ENCODE data around the gene WDTC1. TPM values are rescaled to one million over a fixed set of nuclear protein-coding genes. Genes with fewer than 3 reads are reported as not detected.

WDTC1 gene
- total and polyA plus RNA-seq, 2 experiments from 2014 or later: 3.8 to 14.0 TPM

DNA sequence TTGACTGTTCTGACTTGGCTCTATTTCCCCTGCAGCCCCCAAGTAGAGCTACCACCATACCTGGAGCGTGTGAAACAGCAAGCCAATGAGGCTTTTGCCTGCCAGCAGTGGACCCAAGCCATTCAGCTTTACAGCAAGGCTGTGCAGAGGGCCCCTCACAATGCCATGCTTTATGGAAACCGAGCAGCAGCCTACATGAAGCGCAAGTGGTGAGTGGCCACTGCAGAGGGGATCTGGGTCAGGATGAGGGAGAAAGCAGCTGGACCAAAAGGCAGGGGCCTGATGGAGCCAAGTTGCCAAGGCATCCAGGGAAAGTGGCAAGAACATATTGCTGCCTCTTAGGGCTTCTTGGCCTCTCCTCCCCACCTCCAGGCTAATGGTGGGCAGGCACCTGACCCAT, 63.5 kb downstream of the WDTC1 start (continued):
- TF ChIP-seq POLR2AphosphoS5 (IDR thresholded peaks at IDR 0.05; ENCODE audit: low read depth) (no peak), JUNB (IDR thresholded peaks at IDR 0.05; ENCODE audit: unreplicated experiment) (no peak)
- TF ChIP-seq, protein P1, sequence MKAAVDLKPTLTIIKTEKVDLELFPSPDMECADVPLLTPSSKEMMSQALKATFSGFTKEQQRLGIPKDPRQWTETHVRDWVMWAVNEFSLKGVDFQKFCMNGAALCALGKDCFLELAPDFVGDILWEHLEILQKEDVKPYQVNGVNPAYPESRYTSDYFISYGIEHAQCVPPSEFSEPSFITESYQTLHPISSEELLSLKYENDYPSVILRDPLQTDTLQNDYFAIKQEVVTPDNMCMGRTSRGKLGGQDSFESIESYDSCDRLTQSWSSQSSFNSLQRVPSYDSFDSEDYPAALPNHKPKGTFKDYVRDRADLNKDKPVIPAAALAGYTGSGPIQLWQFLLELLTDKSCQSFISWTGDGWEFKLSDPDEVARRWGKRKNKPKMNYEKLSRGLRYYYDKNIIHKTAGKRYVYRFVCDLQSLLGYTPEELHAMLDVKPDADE (IDR thresholded peaks at IDR 0.05): no peak

DNA sequence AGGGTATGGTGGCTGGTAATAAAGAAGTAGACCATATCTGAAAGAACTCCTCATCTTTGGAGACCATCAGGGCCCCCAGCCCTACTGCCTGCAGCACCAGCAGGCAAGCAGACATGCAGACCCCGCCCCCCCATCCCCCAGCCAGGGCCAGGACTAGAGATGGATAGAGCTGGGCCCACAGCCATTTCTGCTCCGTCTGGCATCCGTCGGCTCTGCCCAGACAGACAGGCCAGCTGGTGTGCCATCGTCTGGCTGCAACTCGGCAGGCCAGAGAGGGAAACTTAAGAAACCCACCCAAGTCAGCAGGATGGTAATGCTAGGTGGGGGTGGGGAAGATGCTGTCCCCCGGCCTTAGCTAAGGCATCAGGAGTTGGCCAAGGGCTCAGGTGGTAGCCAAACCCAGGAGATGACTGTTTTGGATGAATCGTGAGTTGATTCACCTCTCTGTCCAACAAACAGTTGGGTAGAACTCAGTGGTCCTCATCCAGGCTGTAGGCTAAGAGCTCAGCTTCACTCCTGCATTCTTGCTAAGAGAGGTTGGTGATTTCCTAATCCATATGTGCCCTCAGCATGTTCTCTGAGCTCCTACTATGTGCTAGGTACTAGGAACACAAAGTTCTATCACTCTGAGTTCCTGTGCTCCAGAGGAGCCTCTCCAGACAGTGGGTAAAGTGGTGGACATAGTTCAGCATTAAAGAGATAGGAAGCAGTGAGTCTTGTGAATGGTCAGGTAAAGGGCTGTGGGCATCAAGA, 64.4 kb downstream of the WDTC1 start:
- Histone ChIP-seq H3K27me3 (ENCODE audit: insufficient read depth) (no peaks in the 10 kb centered on the region), H3K4me3 (0 out of 2 replicates have a peak overlapping the region, but pooled peaks have one; percentile 17), H3F3A (replicated peaks; ENCODE audit: low read depth) (no peaks in the 10 kb centered on the region), H3K79me2 (replicated peaks; ENCODE audit: insufficient read depth) (no peaks in the 10 kb centered on the region), H3K36me3 (ENCODE audit: insufficient read depth) (no peaks in the 10 kb centered on the region), H3K9me2 (ENCODE audit: insufficient read depth) (no peaks in the 10 kb centered on the region), H4K20me1 (replicated peaks; ENCODE audit: insufficient read depth) (no peaks in the 10 kb centered on the region), H2AFZ (no peak overlapping the region), H3K27ac (ENCODE audit: low read depth) (0 out of 2 replicates have a peak overlapping the region, but pooled peaks have one; percentile 55), H3K4me1 (ENCODE audit: insufficient read depth) (peaks cover 15% of the 10 kb centered on the region), H3K4me2 (no peak overlapping the region)
- TF ChIP-seq ZNF331 (CRISPR knock-in tag; IDR thresholded peaks at IDR 0.05; ENCODE audit: low read depth): no peak
- Mint-ChIP-seq H3K36me3 (ENCODE audit: low read depth) (no peaks in the 10 kb centered on the region; the same call in 2 of the 3 replicates), H3K4me1 (peaks cover 32% of the 10 kb centered on the region), H3K4me3 (no peak overlapping the region; the same call in 2 of the 3 replicates), H3K9me3 (no peaks in the 10 kb centered on the region), H3K27ac (no peak overlapping the region; the same call in 1 of the 2 replicates), H3K27me3 (ENCODE audit: insufficient read depth, low read depth, poor library complexity) (peaks cover 4% of the 10 kb centered on the region)
- DNase-seq (ENCODE audit: low spot score) (no peak), ATAC-seq (no peak)

DNA sequence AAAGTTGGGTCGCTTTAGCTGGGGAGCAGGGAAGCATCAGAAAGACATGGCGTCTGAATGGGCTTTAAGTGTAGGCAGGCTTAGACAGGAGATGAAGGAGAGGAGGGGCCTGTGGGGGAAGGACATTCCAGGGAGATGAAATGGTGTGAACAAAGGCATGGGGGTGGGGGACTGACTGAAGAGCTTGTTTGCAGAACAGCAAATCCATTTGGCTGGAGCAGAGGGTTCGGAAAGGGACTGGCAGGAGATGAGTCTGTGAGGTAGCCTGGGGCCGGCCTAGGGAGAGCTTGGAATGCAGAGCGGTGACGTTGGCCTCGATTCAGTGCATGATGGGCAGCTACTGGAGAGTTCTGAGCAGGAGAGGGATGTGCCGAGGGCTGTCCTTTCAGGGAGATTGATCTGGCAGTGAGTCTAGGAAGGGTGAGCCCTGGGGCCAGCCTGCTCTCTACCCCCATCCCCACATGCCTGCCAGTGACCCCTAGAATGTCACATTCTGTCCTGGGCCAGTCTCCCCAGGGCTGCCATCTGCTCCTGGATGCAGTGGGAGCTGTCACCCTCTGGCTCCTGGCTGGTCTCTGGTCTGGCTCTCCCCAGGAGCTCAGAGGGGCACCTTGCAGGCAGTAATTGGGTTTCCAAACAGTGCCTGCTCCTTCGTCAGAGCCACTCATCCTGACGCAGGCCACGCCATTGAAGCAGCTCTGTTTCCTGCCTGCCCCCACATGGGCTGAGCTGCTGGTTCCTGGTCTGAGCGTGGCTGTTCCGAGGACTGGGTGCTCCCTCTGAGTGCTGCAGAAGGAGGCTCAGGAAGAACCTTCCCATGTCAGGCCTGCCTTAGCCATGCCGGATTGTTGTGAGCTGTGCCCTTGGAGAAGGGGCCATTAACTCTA, 65.2 kb downstream of the WDTC1 start:
- H3K27ac Mint-ChIP-seq: peak overlapping the region; percentile 38; the same call in 1 of the 2 replicates
- H3F3A ChIP-seq (replicated peaks; ENCODE audit: low read depth): no peaks in the 10 kb centered on the region
- no peaks in the 10 kb centered on the region; the same call in 2 of the 3 replicates for H3K36me3 Mint-ChIP-seq (ENCODE audit: low read depth)
- H3K27ac ChIP-seq (ENCODE audit: low read depth): 0 out of 2 replicates have a peak overlapping the region, but pooled peaks have one; percentile 55
- no peaks in the 10 kb centered on the region for H3K36me3 ChIP-seq (ENCODE audit: insufficient read depth)
- H2AFZ ChIP-seq: no peak overlapping the region
- H4K20me1 ChIP-seq (replicated peaks; ENCODE audit: insufficient read depth): no peaks in the 10 kb centered on the region
- no peaks in the 10 kb centered on the region for H3K27me3 ChIP-seq (ENCODE audit: insufficient read depth)
- H3K9me2 ChIP-seq (ENCODE audit: insufficient read depth): no peaks in the 10 kb centered on the region
- H3K4me3 Mint-ChIP-seq: no peak overlapping the region; the same call in 2 of the 3 replicates
- H3K9me3 Mint-ChIP-seq: no peaks in the 10 kb centered on the region
- H3K27me3 Mint-ChIP-seq (ENCODE audit: insufficient read depth, low read depth, poor library complexity): peaks cover 4% of the 10 kb centered on the region
- H3K4me1 ChIP-seq (ENCODE audit: insufficient read depth): peaks cover 15% of the 10 kb centered on the region
- H3K4me2 ChIP-seq: no peak overlapping the region
- H3K79me2 ChIP-seq (replicated peaks; ENCODE audit: insufficient read depth): no peaks in the 10 kb centered on the region
- ATAC-seq (peak; percentile 7; the same call in 2 of the 3 replicates), DNase-seq (ENCODE audit: low spot score) (peak; percentile 64)
- 0 out of 2 replicates have a peak overlapping the region, but pooled peaks have one; percentile 17 for H3K4me3 ChIP-seq
- peaks cover 32% of the 10 kb centered on the region for H3K4me1 Mint-ChIP-seq
- TF ChIP-seq, protein P1 (IDR thresholded peaks at IDR 0.05): no peak
- TF ChIP-seq, protein P2, sequence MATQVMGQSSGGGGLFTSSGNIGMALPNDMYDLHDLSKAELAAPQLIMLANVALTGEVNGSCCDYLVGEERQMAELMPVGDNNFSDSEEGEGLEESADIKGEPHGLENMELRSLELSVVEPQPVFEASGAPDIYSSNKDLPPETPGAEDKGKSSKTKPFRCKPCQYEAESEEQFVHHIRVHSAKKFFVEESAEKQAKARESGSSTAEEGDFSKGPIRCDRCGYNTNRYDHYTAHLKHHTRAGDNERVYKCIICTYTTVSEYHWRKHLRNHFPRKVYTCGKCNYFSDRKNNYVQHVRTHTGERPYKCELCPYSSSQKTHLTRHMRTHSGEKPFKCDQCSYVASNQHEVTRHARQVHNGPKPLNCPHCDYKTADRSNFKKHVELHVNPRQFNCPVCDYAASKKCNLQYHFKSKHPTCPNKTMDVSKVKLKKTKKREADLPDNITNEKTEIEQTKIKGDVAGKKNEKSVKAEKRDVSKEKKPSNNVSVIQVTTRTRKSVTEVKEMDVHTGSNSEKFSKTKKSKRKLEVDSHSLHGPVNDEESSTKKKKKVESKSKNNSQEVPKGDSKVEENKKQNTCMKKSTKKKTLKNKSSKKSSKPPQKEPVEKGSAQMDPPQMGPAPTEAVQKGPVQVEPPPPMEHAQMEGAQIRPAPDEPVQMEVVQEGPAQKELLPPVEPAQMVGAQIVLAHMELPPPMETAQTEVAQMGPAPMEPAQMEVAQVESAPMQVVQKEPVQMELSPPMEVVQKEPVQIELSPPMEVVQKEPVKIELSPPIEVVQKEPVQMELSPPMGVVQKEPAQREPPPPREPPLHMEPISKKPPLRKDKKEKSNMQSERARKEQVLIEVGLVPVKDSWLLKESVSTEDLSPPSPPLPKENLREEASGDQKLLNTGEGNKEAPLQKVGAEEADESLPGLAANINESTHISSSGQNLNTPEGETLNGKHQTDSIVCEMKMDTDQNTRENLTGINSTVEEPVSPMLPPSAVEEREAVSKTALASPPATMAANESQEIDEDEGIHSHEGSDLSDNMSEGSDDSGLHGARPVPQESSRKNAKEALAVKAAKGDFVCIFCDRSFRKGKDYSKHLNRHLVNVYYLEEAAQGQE (IDR thresholded peaks at IDR 0.05; ENCODE audit: unreplicated experiment): no peak

All from GM23338 (cell line).